HCT116 (cell line): ENCODE results near the gene FNDC11. TPM values are rescaled to one million over a fixed set of nuclear protein-coding genes. Genes with fewer than 3 reads are reported as not detected.

Experiments
- CBX3 ChIP-seq: IDR thresholded peaks from 2 replicates; pipeline ENCODE4 v1.6.1; 2012; ENCODE audit warnings: low read depth
- EGR1 ChIP-seq: IDR thresholded peaks from 2 replicates; pipeline ENCODE4 v1.6.1; 2012; ENCODE audit warnings: low read depth
- ELF1 ChIP-seq: IDR thresholded peaks from 2 replicates; pipeline ENCODE4 v1.6.1; 2012; ENCODE audit warnings: low read depth, borderline replicate concordance
- JUND ChIP-seq: IDR thresholded peaks from 2 replicates; pipeline ENCODE4 v1.6.1; 2012
- POLR2AphosphoS5 ChIP-seq: IDR thresholded peaks from 2 replicates; pipeline ENCODE4 v1.6.1; 2011; ENCODE audit warnings: mild to moderate bottlenecking, low read depth, low read length, moderate library complexity
- RAD21 ChIP-seq: IDR thresholded peaks from 2 replicates; pipeline ENCODE4 v1.6.1; 2012; ENCODE audit warnings: low read depth, mild to moderate bottlenecking
- REST ChIP-seq: IDR thresholded peaks from 2 replicates; pipeline ENCODE4 v1.6.1; 2012; ENCODE audit warnings: low read depth
- SIN3A ChIP-seq: IDR thresholded peaks from 2 replicates; pipeline ENCODE4 v1.6.1; 2012; ENCODE audit warnings: low read depth
- SP1 ChIP-seq: IDR thresholded peaks from 2 replicates; pipeline ENCODE4 v1.6.1; 2012; ENCODE audit warnings: low read depth
- YY1 ChIP-seq: IDR thresholded peaks from 2 replicates; pipeline ENCODE4 v1.6.1; 2011; ENCODE audit warnings: low read length, low read depth, moderate library complexity, mild to moderate bottlenecking; ENCODE audit not compliant: insufficient replicate concordance; ENCODE audit errors: extremely low read depth
- ZFX ChIP-seq: fragments of 450-650 bp; IDR thresholded peaks from 2 replicates; pipeline ENCODE4 v1.6.1; 2017
- total RNA-seq: library from RNA; stranded (reverse); gene quantifications from one replicate; pipeline ENCODE4 v1.2.1, GENCODE V29; 2021; ENCODE audit not compliant: unreplicated experiment

FNDC11 gene
- total RNA-seq, 1 experiment from 2014 or later = 5.5 TPM

GRCh38 chr20:63519668-63520503 is 34.1 kb upstream of the FNDC11 start (continued):
- 0 out of 2 replicates have a peak, but pooled peaks have one; percentile 1 for TF ChIP-seq SP1
- TF ChIP-seq SIN3A = no peak
- TF ChIP-seq CBX3 = no peak
- TF ChIP-seq RAD21 = peak; percentile 6; the same call in 1 of the 2 replicates
- no peak for TF ChIP-seq ELF1
- TF ChIP-seq JUND = no peak
- TF ChIP-seq ZFX = no peak
- TF ChIP-seq REST = no peak
- peak; percentile 32 for TF ChIP-seq YY1
- peak; percentile 90 for TF ChIP-seq EGR1
- TF ChIP-seq POLR2AphosphoS5 = peak; percentile 22
- TF ChIP-seq, all 23 proteins: peak for 8
